Upper lobe of left lung (tissue), 6 donors: ENCODE measurements around the gene TRPM2. TPM values are rescaled to one million over a fixed set of nuclear protein-coding genes. Genes with fewer than 3 reads are reported as not detected.

Experiments
- ATAC-seq, 2 donors: fragments of 200-7000 bp; cut with Tn5 transposase; one replicate each; pipeline ENCODE4 v1.9.1; 2022; ENCODE audit warnings: mild to moderate bottlenecking in 2 of 2, moderate library complexity in 2 of 2; ENCODE audit not compliant: low FRiP score in 2 of 2
- DNase-seq, 2 donors: peaks; one replicate each; pipeline ENCODE4 v3.0.0-alpha.2; 2019 to 2020
- H3K27ac ChIP-seq, 4 donors: fragments of 200-600 bp; sonication (generic); one replicate each; pipeline ENCODE4 v1.5.1; 2016 to 2019
- H3K27me3 ChIP-seq, 4 donors: fragments of 200-600 bp; sonication (generic); one replicate each; pipeline ENCODE4 v1.5.1; 2017 to 2019
- H3K36me3 ChIP-seq, 4 donors: fragments of 200-600 bp; sonication (generic); one replicate each; pipeline ENCODE4 v1.5.1; 2016 to 2019
- H3K4me1 ChIP-seq, 4 donors: fragments of 200-600 bp; sonication (generic); one replicate each; pipeline ENCODE4 v1.5.1; 2018 to 2019
- H3K4me3 ChIP-seq, 4 donors: fragments of 200-600 bp; sonication (generic); one replicate each; pipeline ENCODE4 v1.5.1; 2017 to 2019; ENCODE audit warnings: mild to moderate bottlenecking in 2 of 4, moderate library complexity in 1 of 4
- H3K9me3 ChIP-seq, 4 donors: fragments of 200-600 bp; sonication (generic); one replicate each; pipeline ENCODE4 v1.5.1; 2018 to 2019
- CTCF ChIP-seq, 6 experiments: fragments of 450-650 bp in 4 of 6; fragments of 200-600 bp in 2 of 6; sonication (generic) in 2 of 6; IDR thresholded peaks; one replicate each; pipeline ENCODE4 v1.5.1; 2016 to 2019; ENCODE audit warnings: antibody characterized with exemption in 6 of 6
- EP300 ChIP-seq, 4 donors: sonication (generic); formaldehyde crosslinking; IDR thresholded peaks; one replicate each; pipeline ENCODE4 v1.5.1; 2017; ENCODE audit warnings: antibody characterized with exemption in 4 of 4, control low read depth in 2 of 4
- POLR2A ChIP-seq, 4 donors: fragments of 450-650 bp; IDR thresholded peaks; one replicate each; pipeline ENCODE4 v1.5.1; 2016 to 2017; ENCODE audit warnings: antibody characterized with exemption in 4 of 4, mild to moderate bottlenecking in 2 of 4
- POLR2AphosphoS5 ChIP-seq, 2 donors: sonication (generic); formaldehyde crosslinking; IDR thresholded peaks; one replicate each; pipeline ENCODE4 v1.5.1; 2017; ENCODE audit warnings: antibody characterized with exemption in 2 of 2
- WGBS, 2 donors: methylation state at CpG; one replicate each; pipeline ENCODE4 v1.1.5; 2017 to 2018; 5-methylcytosine and 5-hydroxymethylcytosine counted together
- total RNA-seq, 6 donors: library from RNA; depleted of rRNA in 4 of 6; stranded (reverse); fragments of >200 nt in 4 of 6; gene quantifications; one replicate each; pipeline versions ENCODE4 v1.1.0 to v1.2.1, GENCODE V29; 2016 to 2021
- donor health status: DM: no; HTN: no; CAD: no; lungs with moderate emphysema.
- donor health status: DM: no; HTN: yes; CAD: no; lungs with severe emphysema.

TRPM2 gene
- total RNA-seq, 6 donors from 2014 or later, result 2.2 to 37.7 (median 12.7) TPM

GRCh38 chr21:44383216-44383615, 29.8 kb downstream of the TRPM2 start:
- ATAC-seq, result no peak
- Histone ChIP-seq H3K9me3 (peaks cover 12 to 30% (median 24%) of the 10 kb centered on the region in 4 donors), H3K4me3 (no peak overlapping the region)

GRCh38 chr21:44384968-44385367, 31.5 kb downstream of the TRPM2 start:
- DNase-seq, result no peak
- WGBS, 2 donors, result 75 to 82% methylated on average over 2 of the region's 2 CpGs
- Histone ChIP-seq H3K9me3 (peaks cover 12 to 30% (median 24%) of the 10 kb centered on the region in 4 donors), H3K36me3 (peaks cover 0 to 10% (median 0%) of the 10 kb centered on the region in 4 donors), H3K27ac (no peak overlapping the region), H3K27me3 (no peaks in the 10 kb centered on the region), H3K4me3 (no peak overlapping the region), H3K4me1 (no peaks in the 10 kb centered on the region)
- no peak for ATAC-seq
- TF ChIP-seq POLR2AphosphoS5 (IDR thresholded peaks at IDR 0.05) (no peak), POLR2A (IDR thresholded peaks at IDR 0.05) (no peak), CTCF (IDR thresholded peaks at IDR 0.05) (no peak), EP300 (IDR thresholded peaks at IDR 0.05) (no peak)

More at GRCh38 chr21:44383216-44383615, 29.8 kb downstream of the TRPM2 start:
- Histone ChIP-seq H3K27ac (no peak overlapping the region), H3K36me3 (peaks cover 0 to 10% (median 0%) of the 10 kb centered on the region in 4 donors), H3K27me3 (no peaks in the 10 kb centered on the region), H3K4me1 (no peaks in the 10 kb centered on the region)
- DNase-seq, result no peak
- WGBS, 2 donors, result 83 to 88% methylated on average over 4 of the region's 4 CpGs
- TF ChIP-seq EP300 (IDR thresholded peaks at IDR 0.05), result no peak
- no peak for TF ChIP-seq POLR2A (IDR thresholded peaks at IDR 0.05)
- no peak for TF ChIP-seq POLR2AphosphoS5 (IDR thresholded peaks at IDR 0.05)
- TF ChIP-seq CTCF (IDR thresholded peaks at IDR 0.05), result no peak

- H3K27me3 ChIP-seq, result no peaks in the 10 kb centered on the region
- H3K9me3 ChIP-seq, result peaks cover 12 to 27% (median 19%) of the 10 kb centered on the region in 4 donors
- no peak for DNase-seq
- H3K4me1 ChIP-seq, result no peaks in the 10 kb centered on the region
- no peaks in the 10 kb centered on the region for H3K36me3 ChIP-seq
- no peak overlapping the region for H3K4me3 ChIP-seq
- WGBS, 2 donors, result 86 to 100% methylated on average over 1 of the region's 1 CpG
- no peak for TF ChIP-seq CTCF (IDR thresholded peaks at IDR 0.05)
- TF ChIP-seq POLR2A (IDR thresholded peaks at IDR 0.05), result no peak
- TF ChIP-seq POLR2AphosphoS5 (IDR thresholded peaks at IDR 0.05), result no peak
- no peak for TF ChIP-seq EP300 (IDR thresholded peaks at IDR 0.05)
- H3K27ac ChIP-seq, result no peak overlapping the region
- ATAC-seq, result no peak
Measured at GRCh38 chr21:44389335-44389734, 35.9 kb downstream of the TRPM2 start.

- 81 to 93% methylated on average over 5 to 8 of the region's 8 CpGs for WGBS, 2 donors
- H3K27ac ChIP-seq, result no peak overlapping the region
- ATAC-seq, result no peak
- no peaks in the 10 kb centered on the region for H3K36me3 ChIP-seq
- no peak for DNase-seq
- H3K4me1 ChIP-seq, result no peaks in the 10 kb centered on the region
- H3K4me3 ChIP-seq, result no peak overlapping the region
- peaks cover 2 to 12% (median 5%) of the 10 kb centered on the region in 4 donors for H3K9me3 ChIP-seq
- no peaks in the 10 kb centered on the region for H3K27me3 ChIP-seq
- TF ChIP-seq EP300 (IDR thresholded peaks at IDR 0.05) (no peak), CTCF (IDR thresholded peaks at IDR 0.05) (no peak), POLR2A (IDR thresholded peaks at IDR 0.05) (no peak), POLR2AphosphoS5 (IDR thresholded peaks at IDR 0.05) (no peak)
Measured at GRCh38 chr21:44390886-44391285, 37.5 kb downstream of the TRPM2 start.
